Fibroblast of lung (primary cell): ENCODE results near the gene RFPL2. TPM values are rescaled to one million over a fixed set of nuclear protein-coding genes. Genes with fewer than 3 reads are reported as not detected.
"Not testable (repeated sequence)": the region's sequence is repeated elsewhere in the genome, so short reads cannot be mapped to it uniquely, and the experiment has no call there.

Experiments used
- DNase-seq, 2 donors: peaks; one replicate each; pipeline versions ENCODE4 v3.0.0 to v3.0.0-alpha.2; 2010; ENCODE audit warnings: low read depth in 2 of 2
- H2AFZ ChIP-seq: 2 replicates; pipeline ENCODE4 v1.5.1; 2012; ENCODE audit warnings: low read length, control low read depth, inconsistent platforms
- H3K27ac ChIP-seq: 2 replicates; pipeline ENCODE4 v1.5.1; 2011; ENCODE audit warnings: low read length, control low read depth; ENCODE audit not compliant: insufficient read depth
- H3K27me3 ChIP-seq: 2 replicates; pipeline ENCODE4 v1.5.1; 2011; ENCODE audit warnings: mild to moderate bottlenecking, low read length; ENCODE audit not compliant: control insufficient read depth, insufficient read depth
- H3K36me3 ChIP-seq: 2 replicates; pipeline ENCODE4 v1.5.1; 2011; ENCODE audit warnings: low read length; ENCODE audit not compliant: control insufficient read depth, insufficient read depth
- H3K4me1 ChIP-seq: 2 replicates; pipeline ENCODE4 v1.5.1; 2011; ENCODE audit warnings: low read length; ENCODE audit not compliant: control insufficient read depth, insufficient read depth; ENCODE audit errors: extremely low read depth
- H3K4me2 ChIP-seq: 2 replicates; pipeline ENCODE4 v1.5.1; 2011; ENCODE audit warnings: low read length, control low read depth; ENCODE audit not compliant: insufficient read depth; ENCODE audit errors: extremely low read depth
- H3K4me3 ChIP-seq, 4 experiments: fragments of 200-600 bp in 1 of 4; sonication (generic) in 1 of 4; replicated peaks in 1 of 4; 2 replicates each; pipeline ENCODE4 v1.5.1; 2011 to 2016; ENCODE audit warnings: low read length in 4 of 4, low read depth in 3 of 4, mild to moderate bottlenecking in 3 of 4, control low read depth in 2 of 4, inconsistent platforms in 1 of 4, mixed read lengths in 1 of 4; ENCODE audit not compliant: insufficient read depth in 1 of 4; ENCODE audit errors: control extremely low read depth in 1 of 4
- H3K79me2 ChIP-seq: 2 replicates; pipeline ENCODE4 v1.5.1; 2012; ENCODE audit warnings: mild to moderate bottlenecking, low read length, inconsistent platforms; ENCODE audit not compliant: control insufficient read depth, insufficient read depth
- H3K9ac ChIP-seq: 2 replicates; pipeline ENCODE4 v1.5.1; 2011; ENCODE audit warnings: mild to moderate bottlenecking, low read length, control low read depth; ENCODE audit not compliant: insufficient read depth
- H3K9me3 ChIP-seq: 2 replicates; pipeline ENCODE4 v1.5.1; 2012; ENCODE audit warnings: low read depth, low read length; ENCODE audit not compliant: control insufficient read depth, insufficient read depth
- H4K20me1 ChIP-seq: 2 replicates; pipeline ENCODE4 v1.5.1; 2011; ENCODE audit warnings: low read length; ENCODE audit not compliant: control insufficient read depth, insufficient read depth; ENCODE audit errors: extremely low read depth
- EZH2 ChIP-seq: IDR thresholded peaks from 2 replicates; pipeline ENCODE4 v1.5.1; 2012; ENCODE audit warnings: low read length, control low read depth, mild to moderate bottlenecking; ENCODE audit errors: missing control alignments
- polyA plus RNA-seq, 2 donors: library from polyadenylated mRNA; depleted of rRNA in 1 of 2; stranded (reverse) in 1 of 2; unstranded in 1 of 2; fragments of >200 nt; gene quantifications; 2 replicates each; pipeline ENCODE4 v1.2.1, GENCODE V29; 2011 to 2012; ENCODE audit warnings: missing spikeins in 1 of 2
- total RNA-seq: library from RNA; depleted of rRNA; stranded (reverse); fragments of >200 nt; gene quantifications from 2 replicates; pipeline ENCODE4 v1.2.1, GENCODE V29; 2014
- TF ChIP-seq, protein P1 (sequence below), 2 donors: IDR thresholded peaks in 1 of 2; conservative IDR thresholded peaks in 1 of 2; 1 replicate in 1 of 2; 2 replicates in 1 of 2; pipeline ENCODE4 v1.5.1; 2011 to 2012; ENCODE audit warnings: low read length in 2 of 2, control low read depth in 1 of 2, inconsistent platforms in 1 of 2, low read depth in 1 of 2, mild to moderate bottlenecking in 1 of 2

The RFPL2 gene
- total and polyA plus RNA-seq, 2 donors (not counting 1 experiment from before 2014, with no cell fraction given): not detected

DNA sequence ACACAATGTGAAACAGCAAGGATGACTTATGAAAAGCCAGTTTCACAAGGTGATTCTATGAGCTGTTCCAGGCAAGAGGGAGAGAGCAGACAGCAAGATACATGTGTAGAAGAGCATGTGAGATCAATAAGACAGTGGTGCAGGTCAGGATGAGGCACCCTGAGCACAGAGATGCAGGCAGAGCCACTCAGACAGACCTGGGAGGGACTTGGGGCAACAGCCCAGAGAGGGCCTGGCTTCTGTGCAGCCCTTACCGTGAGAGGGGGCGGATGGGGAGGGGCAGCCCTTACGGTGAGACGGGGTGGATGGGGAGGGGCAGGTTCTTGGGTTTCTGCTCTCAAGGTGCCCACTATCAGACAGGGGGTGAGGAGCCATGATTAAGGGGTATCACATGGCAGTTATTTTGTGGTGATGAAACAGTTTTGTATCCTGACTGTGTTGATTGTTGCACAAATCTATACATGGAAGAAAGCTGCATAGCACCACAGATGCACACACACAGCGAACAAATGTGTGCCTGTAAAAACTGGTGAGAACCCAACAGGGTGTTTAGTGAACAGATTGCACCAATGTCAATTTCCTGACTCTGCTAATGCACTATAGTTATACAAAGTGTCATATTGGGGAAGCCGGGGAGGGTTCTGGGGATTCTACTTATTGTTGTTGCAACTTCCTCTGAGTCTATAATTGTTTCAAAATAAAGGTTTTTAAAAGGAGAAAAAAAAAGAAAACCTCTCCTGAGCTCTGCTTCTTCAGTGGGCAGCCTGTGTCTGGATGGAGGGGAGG lies 40.6 kb downstream of the RFPL2 start:
- no peak overlapping the region for H3K9ac ChIP-seq
- H3K27ac ChIP-seq: no peak overlapping the region
- no peaks in the 10 kb centered on the region for H3K27me3 ChIP-seq
- H3K79me2 ChIP-seq: no peaks in the 10 kb centered on the region
- H3K4me2 ChIP-seq: no peak overlapping the region
- DNase-seq: no peak
- TF ChIP-seq, protein P1, sequence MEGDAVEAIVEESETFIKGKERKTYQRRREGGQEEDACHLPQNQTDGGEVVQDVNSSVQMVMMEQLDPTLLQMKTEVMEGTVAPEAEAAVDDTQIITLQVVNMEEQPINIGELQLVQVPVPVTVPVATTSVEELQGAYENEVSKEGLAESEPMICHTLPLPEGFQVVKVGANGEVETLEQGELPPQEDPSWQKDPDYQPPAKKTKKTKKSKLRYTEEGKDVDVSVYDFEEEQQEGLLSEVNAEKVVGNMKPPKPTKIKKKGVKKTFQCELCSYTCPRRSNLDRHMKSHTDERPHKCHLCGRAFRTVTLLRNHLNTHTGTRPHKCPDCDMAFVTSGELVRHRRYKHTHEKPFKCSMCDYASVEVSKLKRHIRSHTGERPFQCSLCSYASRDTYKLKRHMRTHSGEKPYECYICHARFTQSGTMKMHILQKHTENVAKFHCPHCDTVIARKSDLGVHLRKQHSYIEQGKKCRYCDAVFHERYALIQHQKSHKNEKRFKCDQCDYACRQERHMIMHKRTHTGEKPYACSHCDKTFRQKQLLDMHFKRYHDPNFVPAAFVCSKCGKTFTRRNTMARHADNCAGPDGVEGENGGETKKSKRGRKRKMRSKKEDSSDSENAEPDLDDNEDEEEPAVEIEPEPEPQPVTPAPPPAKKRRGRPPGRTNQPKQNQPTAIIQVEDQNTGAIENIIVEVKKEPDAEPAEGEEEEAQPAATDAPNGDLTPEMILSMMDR (conservative IDR thresholded peaks at IDR 0.05 in 1 of 2, IDR thresholded peaks at IDR 0.05 in 1 of 2; ENCODE audit: low read depth in 1 of 2, low read length in 2 of 2): no peak
- no peak for TF ChIP-seq EZH2
- no peak overlapping the region for H2AFZ ChIP-seq
- H3K4me1 ChIP-seq: no peaks in the 10 kb centered on the region
- no peaks in the 10 kb centered on the region for H3K9me3 ChIP-seq
- no peaks in the 10 kb centered on the region for H3K36me3 ChIP-seq
- no peaks in the 10 kb centered on the region for H4K20me1 ChIP-seq
- H3K4me3 ChIP-seq: no peak overlapping the region

DNA sequence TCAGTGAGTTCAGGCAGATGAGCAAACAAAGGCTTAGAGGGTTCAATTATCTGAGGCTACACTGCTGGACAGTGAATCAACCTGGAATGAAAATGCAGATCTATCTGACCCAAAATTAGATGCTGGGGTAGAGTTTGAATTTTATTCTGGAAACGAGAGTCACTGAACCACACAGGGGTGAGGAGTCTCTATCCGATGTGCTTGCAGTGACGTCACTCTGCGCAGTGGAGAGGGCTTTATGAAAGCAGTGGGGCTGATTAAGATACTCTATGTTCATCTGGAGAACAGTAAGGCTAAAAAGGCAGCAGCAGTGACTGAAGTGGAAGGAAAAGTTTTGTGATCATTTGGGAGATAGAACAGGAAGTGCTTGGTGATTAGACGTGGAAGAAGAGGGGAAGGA lies 44.5 kb downstream of the RFPL2 start:
- H3K4me3 ChIP-seq, H3K4me2 ChIP-seq, H3K27me3 ChIP-seq, H3K9me3 ChIP-seq, DNase-seq, H3K27ac ChIP-seq, H3K4me1 ChIP-seq, H3K36me3 ChIP-seq, H4K20me1 ChIP-seq, H2AFZ ChIP-seq, H3K9ac ChIP-seq, H3K79me2 ChIP-seq: not testable (repeated sequence)

DNA sequence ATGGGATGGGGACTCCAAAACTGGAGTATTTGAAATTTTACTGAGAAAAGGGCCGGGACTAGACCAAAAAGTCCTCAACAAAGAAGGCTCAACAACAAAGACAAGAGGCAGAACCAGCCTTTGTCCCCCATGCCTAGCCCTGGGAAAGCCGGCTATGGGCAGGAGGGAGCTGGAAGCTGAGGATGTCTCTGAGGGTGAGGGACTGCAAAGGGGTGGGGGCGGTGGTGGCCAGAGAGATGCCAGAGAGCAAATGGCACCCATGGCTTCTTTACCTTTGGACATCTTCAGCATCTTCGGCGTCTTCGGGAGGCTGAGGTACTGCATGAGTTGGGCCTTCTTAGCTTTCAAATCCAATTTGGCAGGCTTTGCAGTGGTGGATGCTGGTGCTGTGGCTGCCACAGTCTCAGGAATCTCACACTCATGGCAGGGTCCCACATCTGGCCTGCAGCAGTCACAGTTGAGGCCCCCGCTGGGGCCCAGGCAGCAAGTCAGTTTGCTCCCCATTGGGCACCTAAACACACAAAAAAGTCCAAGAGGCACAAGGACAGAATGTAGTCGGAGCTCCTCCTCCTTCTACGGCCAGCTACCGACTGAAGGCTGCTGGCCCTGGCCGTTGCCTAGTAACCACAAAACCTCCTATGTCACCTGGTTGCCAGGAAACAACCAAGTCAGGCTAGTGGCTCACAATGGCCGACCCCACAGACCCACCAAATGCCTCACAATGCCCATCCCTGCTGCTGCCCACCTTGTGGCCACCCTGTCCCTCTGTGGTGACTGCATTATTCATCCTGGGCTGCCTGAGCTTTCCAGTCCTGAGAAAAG lies 46.0 kb downstream of the RFPL2 start, which contains the start of gene C22orf42:
TSS of gene C22orf42 (minus strand) at position 592 of the 822 bp plus-strand sequence. CDS start at position 504, 88 bp downstream.
- H3K9me3 ChIP-seq: no peaks in the 10 kb centered on the region
- H3K9ac ChIP-seq: no peak within 1 kb of the TSS
- TF ChIP-seq EZH2: no peak
- TF ChIP-seq, protein P1 (conservative IDR thresholded peaks at IDR 0.05 in 1 of 2, IDR thresholded peaks at IDR 0.05 in 1 of 2; ENCODE audit: low read depth in 1 of 2, low read length in 2 of 2): no peak
- no peaks in the 10 kb centered on the region for H3K4me1 ChIP-seq
- no peak within 1 kb of the TSS for H3K4me2 ChIP-seq
- H4K20me1 ChIP-seq: no peaks in the 10 kb centered on the region
- H3K27ac ChIP-seq: no peak within 1 kb of the TSS
- H2AFZ ChIP-seq: no peak within 1 kb of the TSS
- no peak within 1 kb of the TSS for H3K4me3 ChIP-seq
- no peaks in the 10 kb centered on the region for H3K36me3 ChIP-seq
- H3K27me3 ChIP-seq: no peaks in the 10 kb centered on the region
- no peaks in the 10 kb centered on the region for H3K79me2 ChIP-seq
- no peak for DNase-seq

DNA sequence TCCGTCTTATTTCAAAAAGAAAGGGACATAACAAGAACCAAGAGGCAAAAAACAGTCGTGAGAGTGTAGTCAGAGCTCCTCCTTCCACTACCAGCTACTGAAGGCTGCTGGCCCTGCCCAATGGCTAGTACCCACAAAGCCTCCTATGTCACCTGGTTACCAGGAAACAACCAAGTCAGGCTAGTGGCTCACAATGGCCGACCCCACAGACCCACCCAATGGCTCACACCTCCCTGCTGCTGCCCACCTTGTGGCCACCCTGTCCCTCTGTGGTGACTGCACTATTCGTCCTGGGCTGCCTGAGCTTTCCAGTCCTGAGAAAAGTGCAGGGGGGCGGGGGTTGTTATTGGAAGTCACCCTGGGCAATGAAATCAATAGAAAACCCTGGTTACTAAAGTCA lies 47.2 kb downstream of the RFPL2 start:
- H3K4me2 ChIP-seq, DNase-seq, H3K4me3 ChIP-seq: not testable (repeated sequence)

DNA sequence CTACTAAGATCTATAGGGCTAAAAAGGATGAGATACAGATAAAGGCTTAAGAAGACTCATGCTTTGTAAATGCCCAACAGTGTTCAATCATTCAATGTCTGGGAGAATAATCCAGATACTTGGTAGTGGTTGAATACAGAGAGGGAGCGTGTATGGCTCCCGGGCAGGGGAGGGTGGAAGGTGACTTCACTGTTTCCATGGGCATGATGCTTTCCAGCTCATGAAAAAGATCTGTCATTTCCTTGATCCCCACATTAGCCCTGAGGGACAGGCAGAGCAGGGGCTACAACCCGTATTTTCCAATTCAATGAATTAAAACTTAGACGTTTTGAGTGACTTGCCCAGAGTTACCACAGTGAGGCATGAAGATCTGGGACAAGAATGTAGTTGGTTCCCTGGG lies 50.1 kb downstream of the RFPL2 start:
- H2AFZ ChIP-seq, H3K79me2 ChIP-seq, H4K20me1 ChIP-seq, DNase-seq, H3K4me1 ChIP-seq, H3K4me2 ChIP-seq, H3K4me3 ChIP-seq, H3K9me3 ChIP-seq, H3K27me3 ChIP-seq, H3K36me3 ChIP-seq, H3K27ac ChIP-seq, H3K9ac ChIP-seq: not testable (repeated sequence)

More for the DNA sequence above, 47.2 kb downstream of the RFPL2 start:
- H3K4me1 ChIP-seq, H3K27ac ChIP-seq, H3K9me3 ChIP-seq, H2AFZ ChIP-seq, H3K79me2 ChIP-seq, H3K36me3 ChIP-seq, H3K27me3 ChIP-seq, H3K9ac ChIP-seq, H4K20me1 ChIP-seq: not testable (repeated sequence)
